AG09319 (cell line): Measurements from ENCODE around the gene OSBPL8.

Source experiments
- DNase-seq: peaks from one replicate; pipeline ENCODE4 v3.0.0-alpha.2; 2010; ENCODE audit warnings: low read depth; ENCODE audit errors: extremely low read depth
- TF ChIP-seq, protein P1 (sequence below): IDR thresholded peaks from 2 replicates; pipeline ENCODE4 v1.5.1; 2011; ENCODE audit warnings: low read depth, mild to moderate bottlenecking, inconsistent platforms, low read length, moderate library complexity

Gene OSBPL8

DNA sequence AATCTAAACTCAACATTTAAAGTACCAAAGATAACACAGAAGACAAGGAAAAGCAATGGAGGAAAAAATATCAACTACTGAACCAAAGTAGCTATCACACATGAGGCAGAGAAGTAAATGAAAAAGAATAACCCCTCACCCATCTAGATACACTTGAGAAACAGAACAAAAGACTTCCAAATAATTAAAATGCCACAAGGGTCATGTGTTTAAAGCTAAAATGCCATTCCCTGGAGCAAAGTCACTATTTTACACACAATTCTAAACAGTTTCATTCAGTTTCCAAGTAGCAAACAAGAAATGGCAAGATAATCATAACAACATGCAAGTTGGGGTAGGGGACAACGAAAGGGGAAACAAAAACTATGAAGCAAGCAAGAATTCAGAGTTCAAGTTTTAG lies 12.0 kb downstream of the OSBPL8 start:
- DNase-seq, result no peak

DNA sequence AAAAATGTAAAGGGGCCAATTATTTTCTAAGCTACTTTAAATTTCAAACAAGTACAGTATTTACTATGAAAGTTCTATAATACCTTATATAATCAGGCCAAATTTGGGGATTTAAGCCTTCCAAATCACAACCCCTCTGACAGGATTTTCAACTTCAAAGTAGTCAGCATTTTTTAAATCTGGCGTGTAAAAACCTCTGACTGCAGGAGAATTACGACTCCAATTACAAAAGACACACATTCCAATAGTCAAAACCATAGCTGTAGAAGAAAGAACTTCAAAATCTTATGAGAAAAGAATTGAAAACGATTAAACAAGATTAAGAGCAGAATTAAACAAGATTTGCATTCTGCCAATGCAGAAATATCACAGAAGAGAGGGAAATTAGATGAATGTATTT lies 12.7 kb downstream of the OSBPL8 start:
- TF ChIP-seq, protein P1, sequence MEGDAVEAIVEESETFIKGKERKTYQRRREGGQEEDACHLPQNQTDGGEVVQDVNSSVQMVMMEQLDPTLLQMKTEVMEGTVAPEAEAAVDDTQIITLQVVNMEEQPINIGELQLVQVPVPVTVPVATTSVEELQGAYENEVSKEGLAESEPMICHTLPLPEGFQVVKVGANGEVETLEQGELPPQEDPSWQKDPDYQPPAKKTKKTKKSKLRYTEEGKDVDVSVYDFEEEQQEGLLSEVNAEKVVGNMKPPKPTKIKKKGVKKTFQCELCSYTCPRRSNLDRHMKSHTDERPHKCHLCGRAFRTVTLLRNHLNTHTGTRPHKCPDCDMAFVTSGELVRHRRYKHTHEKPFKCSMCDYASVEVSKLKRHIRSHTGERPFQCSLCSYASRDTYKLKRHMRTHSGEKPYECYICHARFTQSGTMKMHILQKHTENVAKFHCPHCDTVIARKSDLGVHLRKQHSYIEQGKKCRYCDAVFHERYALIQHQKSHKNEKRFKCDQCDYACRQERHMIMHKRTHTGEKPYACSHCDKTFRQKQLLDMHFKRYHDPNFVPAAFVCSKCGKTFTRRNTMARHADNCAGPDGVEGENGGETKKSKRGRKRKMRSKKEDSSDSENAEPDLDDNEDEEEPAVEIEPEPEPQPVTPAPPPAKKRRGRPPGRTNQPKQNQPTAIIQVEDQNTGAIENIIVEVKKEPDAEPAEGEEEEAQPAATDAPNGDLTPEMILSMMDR, result no peak
- DNase-seq, result no peak

More for the DNA sequence above, 12.0 kb downstream of the OSBPL8 start:
- TF ChIP-seq, protein P1, result no peak

DNA sequence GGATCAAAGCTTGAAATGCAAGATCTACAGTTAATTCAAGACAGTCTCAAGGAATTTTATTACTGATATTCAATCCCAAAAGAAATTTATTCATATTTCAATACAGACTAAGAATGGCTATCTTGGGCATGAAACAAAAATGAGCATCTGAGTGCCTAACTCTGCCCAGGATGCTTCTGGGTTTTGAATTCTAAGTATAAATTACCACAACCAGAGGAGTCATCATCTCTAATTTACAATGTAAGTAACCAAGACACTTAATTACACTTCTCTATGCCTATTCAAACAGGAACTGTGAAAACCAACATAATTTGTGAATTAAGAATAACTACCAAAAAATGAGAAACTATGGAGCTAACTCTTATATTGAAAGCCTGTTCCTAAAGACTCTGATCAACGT lies 14.1 kb downstream of the OSBPL8 start:
- no peak for DNase-seq
- TF ChIP-seq, protein P1, result no peak

DNA sequence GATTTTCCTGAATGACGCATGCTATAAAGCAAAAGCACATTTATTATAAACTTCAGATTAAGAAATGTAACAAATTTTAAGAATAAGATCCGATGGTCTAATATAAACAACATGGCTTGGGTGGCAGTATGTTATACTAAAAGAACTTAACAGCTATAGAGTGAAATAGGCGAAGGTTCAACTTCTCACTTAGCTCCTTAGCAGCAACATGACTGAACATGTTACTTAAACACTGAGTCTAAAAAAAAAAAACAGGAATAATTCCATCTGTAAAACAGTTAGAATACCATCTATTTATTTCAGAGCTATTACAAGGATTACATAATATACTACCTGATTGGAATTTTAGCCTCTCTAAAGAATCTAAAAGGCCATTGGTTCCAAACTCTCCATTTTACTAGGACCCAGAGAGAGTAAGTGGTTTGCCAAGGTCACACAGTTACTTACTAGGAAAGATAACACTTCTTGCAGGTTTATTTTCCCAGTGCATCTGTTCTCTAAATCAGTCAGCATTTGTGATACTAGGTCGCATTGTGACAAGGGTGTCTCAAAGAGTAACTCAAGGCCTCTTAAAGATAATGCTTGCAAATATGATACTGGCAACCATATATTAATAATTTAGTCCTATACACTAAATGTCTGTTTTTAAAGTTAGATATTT lies 14.8 kb downstream of the OSBPL8 start:
- TF ChIP-seq, protein P1, result no peak
- DNase-seq, result no peak

DNA sequence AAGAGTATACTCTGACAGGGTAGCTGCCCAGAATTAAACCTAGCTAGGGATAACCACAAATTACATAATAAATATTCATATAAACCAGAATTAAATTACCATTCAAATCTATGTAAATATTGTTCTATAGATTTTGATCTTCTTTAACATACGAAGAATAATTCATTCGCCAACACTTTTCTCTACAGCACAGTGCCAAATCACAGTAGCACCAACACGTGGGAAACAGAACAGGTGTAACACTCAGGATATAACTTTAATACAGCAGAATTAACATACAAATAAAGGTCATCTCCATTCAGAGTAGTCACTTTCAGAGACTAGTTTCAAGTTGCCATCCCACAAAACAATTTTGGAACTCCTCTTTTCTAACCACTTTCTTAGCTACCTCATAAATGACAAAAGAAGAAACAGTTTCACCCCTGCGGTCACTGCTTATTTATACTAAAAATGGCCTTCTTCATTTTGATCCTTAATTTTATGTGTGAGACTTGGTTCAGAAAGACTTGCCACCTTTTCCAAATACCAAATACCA lies 15.7 kb downstream of the OSBPL8 start:
- DNase-seq, result no peak

DNA sequence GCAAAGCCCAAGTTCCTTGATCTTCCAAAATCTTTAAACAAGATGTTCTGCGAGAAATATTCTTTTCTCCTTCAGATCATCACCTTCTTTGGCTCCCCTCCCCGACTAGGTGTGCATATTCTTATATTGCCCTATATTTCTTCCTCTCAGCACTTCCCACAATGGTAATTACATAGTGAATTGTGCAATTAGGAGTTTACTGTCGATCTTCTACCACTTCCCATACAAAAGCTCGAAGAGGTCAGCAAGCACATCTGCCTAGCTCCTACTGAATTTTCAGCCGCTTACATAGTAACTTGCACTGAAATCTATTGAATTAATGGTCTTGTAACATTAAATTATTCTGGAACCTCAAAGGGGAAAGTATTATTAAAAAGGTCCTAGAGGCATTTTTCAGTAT lies 16.7 kb downstream of the OSBPL8 start:
- DNase-seq, result no peak
- TF ChIP-seq, protein P1, result no peak

More for the DNA sequence above, 15.7 kb downstream of the OSBPL8 start:
- TF ChIP-seq, protein P1, result no peak

DNA sequence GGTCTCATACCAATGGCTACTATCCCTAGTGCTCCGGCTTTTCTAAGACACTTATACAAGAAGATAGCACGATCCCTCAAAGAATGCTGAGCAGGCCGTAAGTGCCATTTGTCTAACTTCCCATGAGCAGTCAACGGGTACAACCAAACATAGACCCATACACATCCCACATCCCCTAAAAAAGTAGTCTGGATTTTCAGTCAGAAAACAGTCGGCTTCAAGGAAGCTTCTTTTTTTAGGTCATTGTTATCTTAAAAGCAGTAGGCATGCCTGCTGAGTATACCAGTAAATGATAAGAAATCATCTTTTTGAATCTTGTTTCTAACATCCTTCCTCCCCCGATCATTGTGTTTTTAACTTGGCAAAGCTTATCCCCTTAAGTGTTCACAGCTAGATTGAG lies 19.8 kb downstream of the OSBPL8 start:
- TF ChIP-seq, protein P1, result no peak

More for the DNA sequence above, 19.8 kb downstream of the OSBPL8 start:
- DNase-seq, result no peak
